ENCODE results near the gene FAM210A. TPM values are rescaled to one million over a fixed set of nuclear protein-coding genes. Genes with fewer than 3 reads are reported as not detected.

The FAM210A gene
- total and polyA plus RNA-seq, 9 of the 15 experiments (the other 6 are each of a cell fraction or from before 2014, with no cell fraction given) = 8.3 to 41.7 (median 19.1) TPM

- no peak overlapping the region for H3K4me2 ChIP-seq (ENCODE audit: insufficient read depth, low read length)
- CTCF ChIA-PET (ENCODE audit: low intra/inter-chr PET ratio) = no interaction called here
- FAIRE-seq = no peak
- no peaks in the 10 kb centered on the region for H3K9me3 ChIP-seq (replicated peaks; ENCODE audit: control insufficient read depth, insufficient read depth, low read depth, low read length)
- POLR2A ChIA-PET = no interaction called here
- no TSS peak for BruUV-seq (replicated peaks)
- H3K9ac ChIP-seq (ENCODE audit: insufficient read depth in 1 of 2, low read depth in 2 of 2, low read length in 2 of 2) = no peak overlapping the region
- peaks cover 0 to 4% of the 10 kb centered on the region in 2 experiments; a peak in 2 of 5 replicates for H3K4me1 ChIP-seq (replicated peaks in 1 of 2; ENCODE audit: control insufficient read depth in 2 of 2, insufficient read depth in 2 of 2, low read length in 2 of 2)
- no peak overlapping the region for H3K27ac ChIP-seq (ENCODE audit: extremely low read depth, low read depth, low read length)
- intact Hi-C loops (cut with micrococcal nuclease) = no loop called here
- no peak for ATAC-seq
- 1% methylated on average over 12 of the region's 13 CpGs for WGBS (ENCODE audit: insufficient coverage, low coverage, missing lambda C conversion rate)
- no peak for DNase-seq (ENCODE audit: extremely low read depth in 1 of 4, low spot score in 3 of 4)
- H4K20me1 ChIP-seq (replicated peaks; ENCODE audit: control insufficient read depth, insufficient read depth, low read length) = no peaks in the 10 kb centered on the region; the same call in 1 of the 2 replicates
- TF ChIP-seq CEBPB (tag; IDR thresholded peaks at IDR 0.05) (no peak), TEAD2 (tag; IDR thresholded peaks at IDR 0.05) (no peak), SRSF9 (IDR thresholded peaks at IDR 0.05; ENCODE audit: borderline replicate concordance, low read depth, low read length) (no peak), ATF4 (CRISPR knock-in tag; IDR thresholded peaks at IDR 0.05) (no peak), CBX2 (IDR thresholded peaks at IDR 0.05; ENCODE audit: insufficient read depth, low read length, poor library complexity, severe bottlenecking) (no peak)
- H2AFZ ChIP-seq (ENCODE audit: low read depth, low read length) = no peak overlapping the region
- H3K36me3 ChIP-seq (ENCODE audit: control insufficient read depth, insufficient read depth, low read length) = no peaks in the 10 kb centered on the region
- in situ Hi-C loops (cut with MboI) = no loop called here
- peaks cover 47 to 86% of the 10 kb centered on the region in 2 experiments; a peak in 4 of 5 replicates for H3K27me3 ChIP-seq (ENCODE audit: control insufficient read depth in 2 of 2, insufficient read depth in 2 of 2, low read length in 2 of 2)
- no peaks in the 10 kb centered on the region for H3K9me1 ChIP-seq (ENCODE audit: control insufficient read depth, insufficient read depth, low read length)
- H3K79me2 ChIP-seq (ENCODE audit: control insufficient read depth, insufficient read depth, low read length) = no peaks in the 10 kb centered on the region
- no peak overlapping the region for H3K4me3 ChIP-seq
Observed at GRCh38 chr18:13623871-13624270, 102.5 kb downstream of the FAM210A start.

- BruUV-seq (replicated peaks) = no TSS peak
- CTCF ChIA-PET (ENCODE audit: low intra/inter-chr PET ratio) = no interaction called here
- H3K27ac ChIP-seq (ENCODE audit: extremely low read depth, low read depth, low read length) = no peak overlapping the region
- H4K20me1 ChIP-seq (replicated peaks; ENCODE audit: control insufficient read depth, insufficient read depth, low read length) = no peaks in the 10 kb centered on the region; the same call in 1 of the 2 replicates
- 0% methylated on average over 10 of the region's 10 CpGs for WGBS (ENCODE audit: insufficient coverage, low coverage, missing lambda C conversion rate)
- no peak overlapping the region for H3K4me2 ChIP-seq (ENCODE audit: insufficient read depth, low read length)
- H3K36me3 ChIP-seq (ENCODE audit: control insufficient read depth, insufficient read depth, low read length) = no peaks in the 10 kb centered on the region
- H3K9me3 ChIP-seq (replicated peaks; ENCODE audit: control insufficient read depth, insufficient read depth, low read depth, low read length) = no peaks in the 10 kb centered on the region
- peaks cover 47 to 87% of the 10 kb centered on the region in 2 experiments; a peak in 4 of 5 replicates for H3K27me3 ChIP-seq (ENCODE audit: control insufficient read depth in 2 of 2, insufficient read depth in 2 of 2, low read length in 2 of 2)
- no peaks in the 10 kb centered on the region for H3K79me2 ChIP-seq (ENCODE audit: control insufficient read depth, insufficient read depth, low read length)
- DNase-seq (ENCODE audit: extremely low read depth in 1 of 4, low spot score in 3 of 4) (no peak), FAIRE-seq (no peak), ATAC-seq (no peak)
- H2AFZ ChIP-seq (ENCODE audit: low read depth, low read length) = no peak overlapping the region
- no peaks in the 10 kb centered on the region for H3K9me1 ChIP-seq (ENCODE audit: control insufficient read depth, insufficient read depth, low read length)
- H3K9ac ChIP-seq (ENCODE audit: insufficient read depth in 1 of 2, low read depth in 2 of 2, low read length in 2 of 2) = no peak overlapping the region
- POLR2A ChIA-PET = no interaction called here
- intact Hi-C loops (cut with micrococcal nuclease) (no loop called here), in situ Hi-C loops (cut with MboI) (no loop called here)
- H3K4me1 ChIP-seq (replicated peaks in 1 of 2; ENCODE audit: control insufficient read depth in 2 of 2, insufficient read depth in 2 of 2, low read length in 2 of 2) = peaks cover 0 to 4% of the 10 kb centered on the region in 2 experiments; a peak in 2 of 5 replicates
- no peak overlapping the region for H3K4me3 ChIP-seq
- TF ChIP-seq MCM7 (IDR thresholded peaks at IDR 0.05) (no peak), BHLHE40 (IDR thresholded peaks at IDR 0.05; ENCODE audit: low read length) (no peak), FOSL1 (tag; conservative IDR thresholded peaks at IDR 0.05) (no peak)
Observed at GRCh38 chr18:13623348-13623747, 103.0 kb downstream of the FAM210A start.

Measured in K562 (cell line).